C1 segment of cervical spinal cord (tissue), 14 donors: Measurements from ENCODE around the gene PRAC1.
"Not testable (repeated sequence)": the region's sequence is repeated elsewhere in the genome, so short reads cannot be mapped to it uniquely, and the experiment has no call there.

Experiments
- DNase-seq, 14 donors: peaks; one replicate each; lab custom pipeline; 2025; lab: John Stamatoyannopoulos, UW

The PRAC1 gene

GRCh38 chr17:48726916-48727286 is 4.6 kb upstream of the PRAC1 start:
- DNase-seq, result no peak

DNA sequence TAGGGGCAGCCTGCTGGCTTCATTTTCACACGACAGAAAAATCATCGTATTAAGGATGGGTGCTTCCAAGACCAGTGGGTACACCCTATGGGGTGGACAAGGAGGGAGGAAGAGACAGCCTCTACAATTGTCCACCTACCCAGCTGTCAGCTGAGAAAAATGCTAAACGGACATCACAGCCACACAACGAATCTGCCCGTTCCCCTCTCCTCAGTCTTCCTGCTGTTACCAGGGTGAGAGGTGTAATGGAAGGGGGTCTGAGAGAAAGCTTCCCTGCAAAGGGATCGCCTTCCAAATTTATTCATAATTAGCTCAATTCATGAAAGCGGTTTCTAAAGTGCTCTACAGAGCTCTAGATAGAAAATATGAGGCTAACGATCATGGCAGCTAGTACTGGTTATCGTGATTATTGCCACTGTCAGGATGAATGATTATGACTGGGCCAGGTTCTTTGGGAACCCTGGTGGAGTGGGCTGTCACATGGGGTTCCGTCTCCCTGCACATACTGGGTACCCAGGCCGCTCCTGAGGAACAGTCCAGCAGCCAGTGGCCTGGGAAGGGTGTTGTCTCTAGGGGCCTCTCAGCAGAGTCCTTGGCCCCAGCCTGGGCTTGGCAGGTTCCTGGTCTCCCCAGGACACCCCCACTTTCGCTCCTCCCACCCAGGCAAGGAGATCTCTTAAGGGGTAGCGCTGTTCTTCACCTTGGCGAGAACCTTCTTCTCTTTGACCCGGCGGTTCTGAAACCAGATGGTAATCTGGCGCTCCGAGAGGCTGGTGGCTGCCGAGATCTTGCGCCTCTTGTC is 4.0 kb upstream of the PRAC1 start:
- no peak for DNase-seq

DNA sequence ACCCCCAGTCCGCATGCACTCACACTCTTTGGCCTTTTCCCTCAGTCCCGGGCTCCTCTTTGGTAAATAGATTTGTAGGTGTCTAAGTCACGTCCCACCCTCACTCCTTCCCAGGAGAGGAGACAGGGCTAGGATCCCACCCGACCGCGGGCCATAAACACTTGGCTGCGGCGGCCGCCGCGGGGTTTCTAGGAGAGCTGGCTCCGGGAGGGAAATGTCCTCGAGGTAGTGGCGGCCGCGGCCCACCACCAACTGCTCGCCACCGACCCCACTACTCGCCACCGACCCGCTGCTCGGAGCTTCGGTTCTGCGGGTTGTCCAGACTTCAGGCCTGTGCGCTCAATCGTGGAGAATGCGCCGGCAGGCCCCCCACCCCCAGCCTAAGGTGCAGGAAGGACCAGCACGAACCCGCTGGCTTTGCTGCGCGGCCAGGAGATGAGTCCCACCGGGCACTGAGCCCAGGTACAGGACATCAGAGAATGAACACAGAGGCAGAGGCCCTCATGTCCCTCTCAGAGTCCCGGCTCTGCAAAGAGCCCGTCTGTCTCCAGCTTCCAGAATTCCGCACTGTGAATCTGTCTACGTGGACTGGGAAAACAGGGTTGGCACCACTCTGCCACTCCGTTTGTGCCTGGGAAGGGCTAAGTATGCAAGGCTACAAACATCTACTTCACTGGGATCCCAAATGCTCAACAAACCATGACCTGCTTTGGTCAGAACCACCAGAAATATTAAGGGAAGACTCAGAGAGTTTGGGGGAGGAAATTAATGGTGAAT is 3.2 kb upstream of the PRAC1 start:
- no peak for DNase-seq

DNA sequence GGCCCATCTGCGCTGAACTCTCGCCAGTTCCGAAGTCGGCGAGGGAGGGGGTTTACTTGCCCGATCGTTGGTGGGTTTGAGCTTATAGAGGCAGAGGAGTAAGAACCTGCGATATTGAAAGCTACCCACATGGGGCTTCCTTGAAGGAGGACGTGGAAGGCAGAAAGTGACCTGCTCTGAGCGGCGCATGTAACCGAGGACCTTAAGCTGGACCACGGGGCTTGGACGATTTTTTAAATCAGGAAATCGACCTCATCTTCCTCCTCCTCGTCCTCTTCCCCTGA is 2.6 kb upstream of the PRAC1 start:
- no peak for DNase-seq

GRCh38 chr17:48724251-48725003 is 2.1 kb upstream of the PRAC1 start:
- peak in 11 of 14 donors; percentile 5 to 59 (median 20) for DNase-seq

DNA sequence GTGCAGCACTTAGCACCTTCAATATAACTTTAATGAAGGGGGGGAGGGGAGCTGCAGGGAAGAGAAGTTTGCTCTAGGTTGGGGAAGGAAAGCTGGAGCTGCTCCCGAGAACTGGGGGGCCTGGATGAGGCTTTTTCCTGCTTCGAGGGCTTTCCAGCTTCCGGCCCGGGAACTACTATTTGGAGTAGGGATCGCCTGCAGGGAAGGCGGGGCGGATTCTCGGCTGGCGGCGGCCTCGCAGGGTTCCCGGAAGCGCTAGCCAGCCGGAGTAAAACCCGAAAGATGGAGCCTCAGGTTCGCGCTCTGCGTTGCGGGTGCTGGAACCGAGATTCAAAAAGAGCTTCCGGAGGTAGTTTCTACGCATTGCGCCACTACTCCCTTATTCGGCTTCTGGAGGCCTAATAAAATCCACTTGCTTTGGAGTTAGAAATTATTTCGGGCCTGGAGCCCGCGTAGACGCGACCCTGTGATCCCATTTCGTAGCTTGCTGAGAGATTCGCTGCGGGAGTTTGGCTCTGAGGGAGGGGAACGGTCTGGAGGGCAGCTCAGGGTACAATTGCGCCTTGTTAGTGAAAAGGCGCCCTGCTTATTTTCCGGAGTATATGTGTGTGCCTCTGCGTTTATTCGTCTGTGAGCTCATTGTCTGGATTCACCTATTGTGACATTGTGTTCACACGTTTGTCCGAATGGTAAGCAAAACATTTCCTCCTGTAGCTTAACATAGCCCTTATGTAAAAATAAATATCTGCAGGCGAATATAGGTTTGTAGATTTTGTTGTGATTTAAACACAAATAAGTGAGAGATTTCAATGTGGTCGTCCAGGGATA is 1.3 kb upstream of the PRAC1 start:
- DNase-seq, result no peak

GRCh38 chr17:48722915-48723422 is 651 bp upstream of the PRAC1 start, which contains the start of gene PRAC2:
Gene PRAC2 (plus strand): TSS chr17:48723185. CDS start chr17:48724411, 1,226 bp downstream.
- DNase-seq, result no peak

GRCh38 chr17:48721009-48721402 is 1.3 kb downstream of the PRAC1 start:
- DNase-seq, result no peak

- DNase-seq, result no peak
These were observed 1.9 kb downstream of the PRAC1 start for GRCh38 chr17:48720266-48721008.

DNA sequence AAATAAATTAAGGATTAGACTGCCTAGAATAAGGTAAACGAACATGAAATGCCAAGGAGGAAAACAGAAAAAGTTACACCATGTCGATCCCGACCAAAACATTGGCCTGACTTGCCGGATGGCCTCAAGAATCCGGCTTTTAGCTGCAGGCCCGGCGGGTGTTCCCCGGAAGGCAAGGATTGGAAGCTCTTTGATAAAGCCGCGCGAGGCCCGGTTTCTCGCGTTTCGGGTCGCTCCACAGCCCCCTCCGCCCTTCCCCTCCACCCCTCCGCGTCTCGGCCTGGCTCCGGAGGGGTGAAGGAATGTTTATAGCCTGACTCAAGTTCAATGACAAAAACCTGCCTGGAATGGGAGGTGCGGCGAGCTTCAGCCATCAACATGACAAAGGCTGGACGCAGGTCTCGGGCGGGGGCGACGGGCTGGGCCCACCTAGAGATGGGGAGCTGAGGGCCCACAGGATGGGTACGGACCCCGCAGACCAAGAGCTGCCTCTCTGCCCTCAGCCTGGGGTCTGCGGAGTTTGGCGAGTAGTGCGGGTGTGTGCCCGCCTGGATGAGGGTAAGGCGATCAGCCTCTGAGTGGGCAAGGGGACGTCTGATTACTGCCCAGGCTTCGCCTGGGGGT is 2.6 kb downstream of the PRAC1 start:
- no peak for DNase-seq

DNA sequence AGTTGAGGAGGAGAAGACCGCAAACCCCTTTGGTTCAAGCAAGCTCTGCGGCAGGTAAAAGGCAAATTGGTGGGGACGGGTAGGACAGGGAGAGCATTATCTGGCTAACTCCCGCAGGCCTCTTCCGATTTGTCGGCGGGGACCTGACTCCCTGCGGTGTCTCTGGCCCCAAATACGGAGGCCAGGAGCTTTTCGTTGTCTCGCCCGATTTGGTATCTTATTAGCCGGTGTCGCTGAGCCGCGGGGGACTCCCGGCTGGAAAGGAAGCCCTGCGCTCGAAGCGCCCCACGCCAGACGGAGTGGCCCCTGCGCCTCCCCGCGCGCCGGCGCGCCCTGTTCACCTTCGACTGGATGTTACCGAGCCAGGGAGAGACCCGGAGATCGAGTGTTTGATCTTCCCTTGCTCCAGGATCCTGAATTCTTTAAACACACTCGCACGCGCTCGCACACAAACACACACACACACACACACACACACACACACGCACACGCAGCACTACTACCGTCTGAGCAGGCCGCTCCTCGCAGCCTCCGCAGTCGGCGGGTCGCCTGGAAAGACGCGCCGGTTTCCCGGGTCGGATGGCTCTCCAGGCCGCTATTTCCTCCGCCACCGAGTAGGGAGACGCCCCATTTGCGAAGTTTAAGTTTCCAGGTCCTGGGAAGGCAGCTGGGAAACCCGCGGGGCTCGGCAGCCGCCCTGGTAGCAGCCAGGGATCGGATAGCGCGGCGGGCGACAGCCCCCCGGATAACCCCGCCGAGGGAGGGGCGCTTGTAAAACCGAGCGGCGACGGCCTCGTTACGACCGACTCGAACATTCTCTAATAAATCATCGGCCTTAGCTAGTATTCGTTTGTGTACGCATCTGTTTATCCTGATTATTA is 3.3 kb downstream of the PRAC1 start:
- no peak for DNase-seq

DNA sequence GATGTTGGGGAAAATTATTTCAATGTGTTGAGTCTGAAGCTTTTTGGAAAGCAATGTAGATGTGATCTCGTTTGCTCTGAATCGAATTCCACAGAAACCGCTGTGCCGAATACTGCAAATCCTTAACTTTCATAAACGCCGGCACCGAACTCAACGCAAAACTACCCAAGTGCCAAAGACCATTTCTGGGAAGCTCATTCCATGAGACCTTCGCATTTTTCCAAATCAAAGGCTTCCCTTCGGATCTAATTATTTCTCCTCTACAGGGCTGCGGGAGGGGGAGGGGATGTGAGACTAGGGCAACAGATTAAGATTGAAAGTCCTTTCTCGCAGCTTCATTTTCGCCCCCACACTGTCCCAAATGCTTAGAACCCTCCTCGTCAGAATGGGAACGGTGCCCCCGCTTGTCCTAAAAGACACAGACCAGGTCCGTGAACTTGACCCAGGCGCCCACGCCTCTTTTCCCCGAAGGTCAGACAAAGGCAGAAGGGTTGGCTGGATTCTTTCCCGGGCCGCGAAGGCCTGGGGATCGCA is 4.0 kb downstream of the PRAC1 start:
- no peak for DNase-seq

DNA sequence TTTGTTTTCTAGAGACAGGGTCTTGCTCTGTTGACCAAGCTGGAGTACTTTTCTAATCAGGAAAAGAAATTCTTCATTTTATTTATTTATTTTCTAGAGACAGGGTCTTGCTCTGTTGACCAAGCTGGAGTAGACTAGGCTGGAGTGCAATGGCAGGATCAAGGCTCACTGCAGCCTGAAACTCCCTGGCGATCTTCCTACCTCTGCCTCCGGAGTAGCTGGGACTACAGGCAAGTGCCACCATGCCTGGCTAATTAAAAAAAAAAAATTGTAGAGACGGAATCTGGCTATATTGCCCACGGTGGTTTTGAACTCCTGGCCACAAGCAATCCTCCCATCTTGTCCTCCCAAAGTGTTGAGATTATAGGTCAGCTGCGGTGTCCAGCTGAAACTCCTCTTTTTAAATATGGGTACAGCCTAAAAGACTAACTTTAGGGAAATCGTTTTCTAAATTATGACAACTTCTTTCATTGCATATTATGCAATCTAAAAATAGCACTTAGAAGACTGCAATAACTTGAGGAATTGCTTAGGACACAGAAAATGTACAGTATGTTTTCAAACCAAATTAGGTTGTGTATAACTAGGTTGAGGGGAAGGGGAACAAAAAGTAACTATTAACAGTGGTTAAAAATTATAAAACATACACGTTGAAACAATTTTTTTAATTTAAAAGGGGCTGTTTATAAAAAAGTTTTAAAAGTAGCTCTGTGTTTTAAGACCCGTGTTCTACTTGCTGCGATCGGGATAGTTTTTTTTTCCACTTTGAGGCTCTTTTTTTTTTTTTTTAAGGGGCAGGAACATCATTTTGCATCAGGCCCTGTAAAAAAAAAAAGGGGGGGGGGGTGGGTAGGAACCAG is 4.7 kb downstream of the PRAC1 start:
- DNase-seq, result no peak

GRCh38 chr17:48716549-48716948 is 5.8 kb downstream of the PRAC1 start:
- DNase-seq, result not testable (repeated sequence)

GRCh38 chr17:48715496-48716399 is 6.6 kb downstream of the PRAC1 start:
- no peak for DNase-seq

GRCh38 chr17:48711128-48711527 is 11.2 kb downstream of the PRAC1 start:
- DNase-seq, result no peak
